ENCODE data around the gene CENPO.

The CENPO gene

GRCh38 chr2:24861500-24861899 is 68.3 kb downstream of the CENPO start:
- Histone ChIP-seq H3K36me3 (ENCODE audit: insufficient read depth, low read length) (no peaks in the 10 kb centered on the region), H3K9me3 (ENCODE audit: control insufficient read depth, insufficient read depth, low read length) (no peaks in the 10 kb centered on the region), H3K9ac (ENCODE audit: low read depth, low read length) (no peak overlapping the region), H3K4me1 (ENCODE audit: insufficient read depth, low read length) (no peaks in the 10 kb centered on the region)

GRCh38 chr2:24863641-24864040 is 70.4 kb downstream of the CENPO start:
- Histone ChIP-seq H3K9me3 (ENCODE audit: control insufficient read depth, insufficient read depth, low read length) (no peaks in the 10 kb centered on the region), H3K36me3 (ENCODE audit: insufficient read depth, low read length) (no peaks in the 10 kb centered on the region), H3K9ac (ENCODE audit: low read depth, low read length) (no peak overlapping the region), H3K4me1 (ENCODE audit: insufficient read depth, low read length) (no peaks in the 10 kb centered on the region)

- no peaks in the 10 kb centered on the region for H3K9me3 ChIP-seq (ENCODE audit: control insufficient read depth, insufficient read depth, low read length)
- H3K36me3 ChIP-seq (ENCODE audit: insufficient read depth, low read length), result peaks cover 3% of the 10 kb centered on the region; the same call in 1 of the 2 replicates
- H3K4me1 ChIP-seq (ENCODE audit: insufficient read depth, low read length), result no peaks in the 10 kb centered on the region
Observed at GRCh38 chr2:24866946-24867345, 73.7 kb downstream of the CENPO start.

GRCh38 chr2:24870440-24870839 is 77.2 kb downstream of the CENPO start:
- Histone ChIP-seq H3K9me3 (ENCODE audit: control insufficient read depth, insufficient read depth, low read length) (no peaks in the 10 kb centered on the region), H3K36me3 (ENCODE audit: insufficient read depth, low read length) (peaks cover 3% of the 10 kb centered on the region; the same call in 1 of the 2 replicates), H3K4me1 (ENCODE audit: insufficient read depth, low read length) (no peaks in the 10 kb centered on the region), H3K9ac (ENCODE audit: low read depth, low read length) (no peak overlapping the region)

More at GRCh38 chr2:24866946-24867345, 73.7 kb downstream of the CENPO start:
- H3K9ac ChIP-seq (ENCODE audit: low read depth, low read length), result no peak overlapping the region

GRCh38 chr2:24870891-24871705 is 77.9 kb downstream of the CENPO start:
- Histone ChIP-seq H3K9ac (ENCODE audit: low read depth, low read length) (no peak overlapping the region), H3K36me3 (ENCODE audit: insufficient read depth, low read length) (peaks cover 3% of the 10 kb centered on the region; the same call in 1 of the 2 replicates), H3K9me3 (ENCODE audit: control insufficient read depth, insufficient read depth, low read length) (no peaks in the 10 kb centered on the region), H3K4me1 (ENCODE audit: insufficient read depth, low read length) (no peaks in the 10 kb centered on the region)

GRCh38 chr2:24871852-24872333 is 78.7 kb downstream of the CENPO start:
- H3K4me1 ChIP-seq (ENCODE audit: insufficient read depth, low read length), result no peaks in the 10 kb centered on the region
- no peaks in the 10 kb centered on the region for H3K9me3 ChIP-seq (ENCODE audit: control insufficient read depth, insufficient read depth, low read length)
- no peak overlapping the region for H3K9ac ChIP-seq (ENCODE audit: low read depth, low read length)
- H3K36me3 ChIP-seq (ENCODE audit: insufficient read depth, low read length), result peaks cover 3% of the 10 kb centered on the region; the same call in 1 of the 2 replicates

Measured in ES-I3 (cell line).